HepG2 (cell line): ENCODE results near the gene SIX3. TPM values are rescaled to one million over a fixed set of nuclear protein-coding genes. Genes with fewer than 3 reads are reported as not detected.

Source experiments
- ATF1 ChIP-seq: IDR thresholded peaks from 2 replicates; pipeline ENCODE4 v1.6.1; 2016; ENCODE audit warnings: mild to moderate bottlenecking, control low read depth
- HDAC1 ChIP-seq: sonication (generic); formaldehyde crosslinking; IDR thresholded peaks from 2 replicates; pipeline ENCODE4 v1.5.1; 2020; ENCODE audit warnings: mild to moderate bottlenecking, missing genetic modification reagents
- MAF1 ChIP-seq: sonication (generic); formaldehyde crosslinking; IDR thresholded peaks from 2 replicates; pipeline ENCODE4 v1.5.0; 2020; ENCODE audit warnings: missing genetic modification reagents, borderline replicate concordance
- RXRA ChIP-seq: sonication (generic); formaldehyde crosslinking; IDR thresholded peaks from 2 replicates; pipeline ENCODE4 v1.5.1; 2020; ENCODE audit warnings: missing genetic modification reagents
- THAP9 ChIP-seq: sonication (generic); formaldehyde crosslinking; IDR thresholded peaks from 2 replicates; pipeline ENCODE4; 2020; ENCODE audit warnings: missing genetic modification reagents, mild to moderate bottlenecking, borderline replicate concordance
- ZNF572 ChIP-seq: sonication (generic); formaldehyde crosslinking; IDR thresholded peaks from 2 replicates; pipeline ENCODE4 v1.5.1; 2020; ENCODE audit warnings: mild to moderate bottlenecking, missing genetic modification reagents
- polyA plus RNA-seq, 8 experiments: library from polyadenylated mRNA; depleted of rRNA in 3 of 8; stranded (reverse) in 7 of 8; unstranded in 1 of 8; fragments of >200 nt; fragmentation: Illumina TruSeq in 4 of 8; extraction: Trizol in 4 of 8; gene quantifications; 2 replicates each; pipeline versions ENCODE4 v1.2.1 to v1.2.3, GENCODE V29; 2011 to 2016; ENCODE audit warnings: low read depth in 4 of 8, missing spikeins in 1 of 8, mixed read lengths in 1 of 8; ENCODE audit not compliant: insufficient read depth in 1 of 8
- total RNA-seq, 5 experiments: library from RNA; depleted of rRNA; stranded (reverse); fragments of >200 nt; fragmentation: Illumina TruSeq; extraction: Trizol; gene quantifications; 2 replicates each; pipeline ENCODE4 v1.2.3, GENCODE V29; 2016; ENCODE audit warnings: low read depth in 1 of 5
- TF ChIP-seq, protein P1 (sequence below): conservative IDR thresholded peaks from 2 replicates; pipeline ENCODE4 v1.6.1; 2018; ENCODE audit warnings: missing genetic modification reagents
- TF ChIP-seq, protein P2 (sequence below): sonication (generic); formaldehyde crosslinking; IDR thresholded peaks from 2 replicates; pipeline ENCODE4 v1.8.1; 2022; ENCODE audit warnings: low read depth, mild to moderate bottlenecking, missing genetic modification reagents

SIX3 gene
- total and polyA plus RNA-seq, 2 of the 13 experiments (the other 11 are each of a cell fraction or from before 2014, with no cell fraction given): not detected

DNA sequence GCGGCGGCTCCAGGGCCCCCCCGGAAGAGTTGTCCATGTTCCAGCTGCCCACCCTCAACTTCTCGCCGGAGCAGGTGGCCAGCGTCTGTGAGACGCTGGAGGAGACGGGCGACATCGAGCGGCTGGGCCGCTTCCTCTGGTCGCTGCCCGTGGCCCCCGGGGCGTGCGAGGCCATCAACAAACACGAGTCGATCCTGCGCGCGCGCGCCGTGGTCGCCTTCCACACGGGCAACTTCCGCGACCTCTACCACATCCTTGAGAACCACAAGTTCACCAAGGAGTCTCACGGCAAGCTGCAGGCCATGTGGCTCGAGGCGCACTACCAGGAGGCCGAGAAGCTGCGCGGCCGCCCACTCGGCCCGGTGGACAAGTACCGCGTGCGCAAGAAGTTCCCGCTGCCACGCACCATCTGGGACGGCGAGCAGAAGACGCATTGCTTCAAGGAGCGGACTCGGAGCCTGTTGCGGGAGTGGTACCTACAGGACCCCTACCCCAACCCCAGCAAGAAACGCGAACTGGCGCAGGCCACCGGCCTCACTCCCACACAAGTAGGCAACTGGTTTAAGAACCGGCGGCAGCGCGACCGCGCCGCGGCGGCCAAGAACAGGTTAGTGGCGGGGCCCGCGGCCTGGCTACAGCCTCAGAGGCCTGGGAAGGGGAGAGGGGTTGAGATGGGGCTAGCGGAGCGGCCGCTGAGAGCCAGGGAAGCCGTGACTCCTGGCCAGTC lies 965 bp downstream of the SIX3 start (continued):
- no peak for TF ChIP-seq THAP9 (CRISPR knock-in tag)
- TF ChIP-seq, protein P1, sequence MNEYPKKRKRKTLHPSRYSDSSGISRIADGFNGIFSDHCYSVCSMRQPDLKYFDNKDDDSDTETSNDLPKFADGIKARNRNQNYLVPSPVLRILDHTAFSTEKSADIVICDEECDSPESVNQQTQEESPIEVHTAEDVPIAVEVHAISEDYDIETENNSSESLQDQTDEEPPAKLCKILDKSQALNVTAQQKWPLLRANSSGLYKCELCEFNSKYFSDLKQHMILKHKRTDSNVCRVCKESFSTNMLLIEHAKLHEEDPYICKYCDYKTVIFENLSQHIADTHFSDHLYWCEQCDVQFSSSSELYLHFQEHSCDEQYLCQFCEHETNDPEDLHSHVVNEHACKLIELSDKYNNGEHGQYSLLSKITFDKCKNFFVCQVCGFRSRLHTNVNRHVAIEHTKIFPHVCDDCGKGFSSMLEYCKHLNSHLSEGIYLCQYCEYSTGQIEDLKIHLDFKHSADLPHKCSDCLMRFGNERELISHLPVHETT (CRISPR knock-in tag): no peak
- no peak for TF ChIP-seq HDAC1
- TF ChIP-seq, protein P2, sequence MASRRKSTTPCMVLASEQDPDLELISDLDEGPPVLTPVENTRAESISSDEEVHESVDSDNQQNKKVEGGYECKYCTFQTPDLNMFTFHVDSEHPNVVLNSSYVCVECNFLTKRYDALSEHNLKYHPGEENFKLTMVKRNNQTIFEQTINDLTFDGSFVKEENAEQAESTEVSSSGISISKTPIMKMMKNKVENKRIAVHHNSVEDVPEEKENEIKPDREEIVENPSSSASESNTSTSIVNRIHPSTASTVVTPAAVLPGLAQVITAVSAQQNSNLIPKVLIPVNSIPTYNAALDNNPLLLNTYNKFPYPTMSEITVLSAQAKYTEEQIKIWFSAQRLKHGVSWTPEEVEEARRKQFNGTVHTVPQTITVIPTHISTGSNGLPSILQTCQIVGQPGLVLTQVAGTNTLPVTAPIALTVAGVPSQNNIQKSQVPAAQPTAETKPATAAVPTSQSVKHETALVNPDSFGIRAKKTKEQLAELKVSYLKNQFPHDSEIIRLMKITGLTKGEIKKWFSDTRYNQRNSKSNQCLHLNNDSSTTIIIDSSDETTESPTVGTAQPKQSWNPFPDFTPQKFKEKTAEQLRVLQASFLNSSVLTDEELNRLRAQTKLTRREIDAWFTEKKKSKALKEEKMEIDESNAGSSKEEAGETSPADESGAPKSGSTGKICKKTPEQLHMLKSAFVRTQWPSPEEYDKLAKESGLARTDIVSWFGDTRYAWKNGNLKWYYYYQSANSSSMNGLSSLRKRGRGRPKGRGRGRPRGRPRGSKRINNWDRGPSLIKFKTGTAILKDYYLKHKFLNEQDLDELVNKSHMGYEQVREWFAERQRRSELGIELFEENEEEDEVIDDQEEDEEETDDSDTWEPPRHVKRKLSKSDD: no peak
- no peak for TF ChIP-seq ATF1 (CRISPR knock-in tag)
- TF ChIP-seq RXRA: no peak
- no peak for TF ChIP-seq ZNF572 (CRISPR knock-in tag)
- no peak for TF ChIP-seq MAF1
